ENCODE results near the gene LYPD4. TPM values are rescaled to one million over a fixed set of nuclear protein-coding genes. Genes with fewer than 3 reads are reported as not detected.

LYPD4 gene
- total RNA-seq, 1 donor from 2014 or later: not detected

Small RNA genes lying within 50 kb of the gene (microRNA-seq; reads per million reads assigned to microRNA genes)
- 0.91 reads per million for gene MIR6797

Small RNA genes lying within 50 kb of the gene (small RNA-seq; reads per million reads assigned to genes)
- gene MIR6797: not detected

Other genes with a start within 250 kb of the LYPD4 start
- gene CEACAM4, start 217.6 kb downstream of the LYPD4 start, total RNA-seq (ENCODE audit: low replicate concordance): not detected in 2 replicates
- gene CEACAM7, start 156.4 kb downstream of the LYPD4 start, total RNA-seq (ENCODE audit: low replicate concordance): not detected in 2 replicates
- gene CEACAM5, start 136.1 kb downstream of the LYPD4 start, total RNA-seq (ENCODE audit: low replicate concordance): not detected in 2 replicates
- not detected in 2 replicates for gene CEACAM6, start 89.2 kb downstream of the LYPD4 start, total RNA-seq (ENCODE audit: low replicate concordance)
- not detected in 2 replicates for gene CEACAM3, start 48.1 kb downstream of the LYPD4 start, total RNA-seq (ENCODE audit: low replicate concordance)
- not detected in 2 replicates for gene DMRTC2, start 359 bp upstream of the LYPD4 start, total RNA-seq (ENCODE audit: low replicate concordance)
- 1,422 and 2,398 TPM in 2 replicates for gene RPS19, start 15.6 kb upstream of the LYPD4 start, total RNA-seq (ENCODE audit: low replicate concordance)
- 0.11 and 0.25 TPM in 2 replicates for gene CD79A, start 32.6 kb upstream of the LYPD4 start, total RNA-seq (ENCODE audit: low replicate concordance)
- 10.9 and 25.2 TPM in 2 replicates for gene ARHGEF1, start 38.5 kb upstream of the LYPD4 start, total RNA-seq (ENCODE audit: low replicate concordance)
- 0.22 and 0.65 TPM in 2 replicates for gene ERFL, start 83.8 kb upstream of the LYPD4 start, total RNA-seq (ENCODE audit: low replicate concordance)
- gene RABAC1, start 114.6 kb upstream of the LYPD4 start, total RNA-seq (ENCODE audit: low replicate concordance): 33.1 and 108 TPM in 2 replicates
- 1.6 TPM in 1 of 2 replicates, not detected in the other for gene ATP1A3, start 149.5 kb upstream of the LYPD4 start, total RNA-seq (ENCODE audit: low replicate concordance)
- gene GRIK5, start 225.5 kb upstream of the LYPD4 start, total RNA-seq (ENCODE audit: low replicate concordance): 5.8 and 19.4 TPM in 2 replicates
- gene ZNF574, start 231.5 kb upstream of the LYPD4 start, total RNA-seq (ENCODE audit: low replicate concordance): 13.4 and 35.6 TPM in 2 replicates